ENCODE measurements around the gene SLC34A1. TPM values are rescaled to one million over a fixed set of nuclear protein-coding genes. Genes with fewer than 3 reads are reported as not detected.

The SLC34A1 gene
- total and polyA plus RNA-seq, 2 experiments from 2014 or later = not detected

DNA sequence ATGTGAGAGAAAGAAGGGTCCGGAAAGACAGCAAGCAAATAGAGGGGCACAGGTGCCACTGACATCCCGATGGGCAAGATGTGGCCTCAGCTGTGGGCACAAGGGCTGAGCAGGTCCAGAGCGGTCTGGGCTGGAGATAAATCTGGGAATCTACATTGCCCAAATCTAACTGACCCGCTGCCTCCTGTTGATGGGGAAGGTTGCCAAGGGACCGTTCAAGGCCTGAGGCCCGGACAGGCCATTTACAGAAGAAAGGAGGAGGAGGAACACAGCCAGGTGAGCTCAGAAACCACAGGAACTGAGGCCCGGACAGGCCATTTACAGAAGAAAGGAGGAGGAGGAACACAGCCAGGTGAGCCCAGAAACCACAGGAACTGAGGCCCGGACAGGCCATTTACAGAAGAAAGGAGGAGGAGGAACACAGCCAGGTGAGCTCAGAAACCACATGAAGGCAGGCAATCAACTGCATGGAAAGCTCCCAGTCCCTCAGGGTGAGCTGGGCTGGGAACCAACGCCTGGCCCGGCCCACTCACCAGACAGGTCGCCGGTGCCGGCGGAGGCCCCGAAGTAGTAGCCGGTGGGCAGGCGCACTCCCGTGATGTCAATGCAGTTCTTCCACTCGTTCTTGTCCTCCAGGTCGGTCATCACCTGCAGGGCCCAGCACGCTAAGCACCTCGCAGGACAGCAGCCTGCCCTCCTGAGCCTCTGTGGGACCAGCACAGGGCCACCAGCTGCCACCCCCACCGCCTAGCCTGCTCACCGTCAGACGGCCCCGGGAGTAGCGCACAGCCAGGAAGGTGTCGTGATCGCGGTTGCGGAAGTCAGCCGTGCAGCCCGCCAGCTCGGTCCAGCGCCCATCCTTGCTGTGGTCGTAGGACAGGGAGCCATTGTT, 47.4 kb upstream of the SLC34A1 start (continued):
- TF ChIP-seq, protein P1, sequence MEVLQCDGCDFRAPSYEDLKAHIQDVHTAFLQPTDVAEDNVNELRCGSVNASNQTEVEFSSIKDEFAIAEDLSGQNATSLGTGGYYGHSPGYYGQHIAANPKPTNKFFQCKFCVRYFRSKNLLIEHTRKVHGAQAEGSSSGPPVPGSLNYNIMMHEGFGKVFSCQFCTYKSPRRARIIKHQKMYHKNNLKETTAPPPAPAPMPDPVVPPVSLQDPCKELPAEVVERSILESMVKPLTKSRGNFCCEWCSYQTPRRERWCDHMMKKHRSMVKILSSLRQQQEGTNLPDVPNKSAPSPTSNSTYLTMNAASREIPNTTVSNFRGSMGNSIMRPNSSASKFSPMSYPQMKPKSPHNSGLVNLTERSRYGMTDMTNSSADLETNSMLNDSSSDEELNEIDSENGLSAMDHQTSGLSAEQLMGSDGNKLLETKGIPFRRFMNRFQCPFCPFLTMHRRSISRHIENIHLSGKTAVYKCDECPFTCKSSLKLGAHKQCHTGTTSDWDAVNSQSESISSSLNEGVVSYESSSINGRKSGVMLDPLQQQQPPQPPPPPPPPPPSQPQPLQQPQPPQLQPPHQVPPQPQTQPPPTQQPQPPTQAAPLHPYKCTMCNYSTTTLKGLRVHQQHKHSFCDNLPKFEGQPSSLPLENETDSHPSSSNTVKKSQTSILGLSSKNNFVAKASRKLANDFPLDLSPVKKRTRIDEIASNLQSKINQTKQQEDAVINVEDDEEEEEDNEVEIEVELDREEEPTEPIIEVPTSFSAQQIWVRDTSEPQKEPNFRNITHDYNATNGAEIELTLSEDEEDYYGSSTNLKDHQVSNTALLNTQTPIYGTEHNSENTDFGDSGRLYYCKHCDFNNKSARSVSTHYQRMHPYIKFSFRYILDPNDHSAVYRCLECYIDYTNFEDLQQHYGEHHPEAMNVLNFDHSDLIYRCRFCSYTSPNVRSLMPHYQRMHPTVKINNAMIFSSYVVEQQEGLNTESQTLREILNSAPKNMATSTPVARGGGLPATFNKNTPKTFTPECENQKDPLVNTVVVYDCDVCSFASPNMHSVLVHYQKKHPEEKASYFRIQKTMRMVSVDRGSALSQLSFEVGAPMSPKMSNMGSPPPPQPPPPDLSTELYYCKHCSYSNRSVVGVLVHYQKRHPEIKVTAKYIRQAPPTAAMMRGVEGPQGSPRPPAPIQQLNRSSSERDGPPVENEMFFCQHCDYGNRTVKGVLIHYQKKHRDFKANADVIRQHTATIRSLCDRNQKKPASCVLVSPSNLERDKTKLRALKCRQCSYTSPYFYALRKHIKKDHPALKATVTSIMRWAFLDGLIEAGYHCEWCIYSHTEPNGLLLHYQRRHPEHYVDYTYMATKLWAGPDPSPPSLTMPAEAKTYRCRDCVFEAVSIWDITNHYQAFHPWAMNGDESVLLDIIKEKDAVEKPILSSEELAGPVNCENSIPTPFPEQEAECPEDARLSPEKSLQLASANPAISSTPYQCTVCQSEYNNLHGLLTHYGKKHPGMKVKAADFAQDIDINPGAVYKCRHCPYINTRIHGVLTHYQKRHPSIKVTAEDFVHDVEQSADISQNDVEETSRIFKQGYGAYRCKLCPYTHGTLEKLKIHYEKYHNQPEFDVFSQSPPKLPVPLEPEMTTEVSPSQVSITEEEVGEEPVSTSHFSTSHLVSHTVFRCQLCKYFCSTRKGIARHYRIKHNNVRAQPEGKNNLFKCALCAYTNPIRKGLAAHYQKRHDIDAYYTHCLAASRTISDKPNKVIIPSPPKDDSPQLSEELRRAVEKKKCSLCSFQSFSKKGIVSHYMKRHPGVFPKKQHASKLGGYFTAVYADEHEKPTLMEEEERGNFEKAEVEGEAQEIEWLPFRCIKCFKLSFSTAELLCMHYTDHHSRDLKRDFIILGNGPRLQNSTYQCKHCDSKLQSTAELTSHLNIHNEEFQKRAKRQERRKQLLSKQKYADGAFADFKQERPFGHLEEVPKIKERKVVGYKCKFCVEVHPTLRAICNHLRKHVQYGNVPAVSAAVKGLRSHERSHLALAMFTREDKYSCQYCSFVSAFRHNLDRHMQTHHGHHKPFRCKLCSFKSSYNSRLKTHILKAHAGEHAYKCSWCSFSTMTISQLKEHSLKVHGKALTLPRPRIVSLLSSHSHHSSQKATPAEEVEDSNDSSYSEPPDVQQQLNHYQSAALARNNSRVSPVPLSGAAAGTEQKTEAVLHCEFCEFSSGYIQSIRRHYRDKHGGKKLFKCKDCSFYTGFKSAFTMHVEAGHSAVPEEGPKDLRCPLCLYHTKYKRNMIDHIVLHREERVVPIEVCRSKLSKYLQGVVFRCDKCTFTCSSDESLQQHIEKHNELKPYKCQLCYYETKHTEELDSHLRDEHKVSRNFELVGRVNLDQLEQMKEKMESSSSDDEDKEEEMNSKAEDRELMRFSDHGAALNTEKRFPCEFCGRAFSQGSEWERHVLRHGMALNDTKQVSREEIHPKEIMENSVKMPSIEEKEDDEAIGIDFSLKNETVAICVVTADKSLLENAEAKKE (CRISPR knock-in tag; IDR thresholded peaks at IDR 0.05) = no peak
- TF ChIP-seq CREB1 (CRISPR knock-in tag; IDR thresholded peaks at IDR 0.05; ENCODE audit: low read depth) (no peak), ZNF114 (CRISPR knock-in tag; IDR thresholded peaks at IDR 0.05) (no peak)
- TF ChIP-seq, protein P2, sequence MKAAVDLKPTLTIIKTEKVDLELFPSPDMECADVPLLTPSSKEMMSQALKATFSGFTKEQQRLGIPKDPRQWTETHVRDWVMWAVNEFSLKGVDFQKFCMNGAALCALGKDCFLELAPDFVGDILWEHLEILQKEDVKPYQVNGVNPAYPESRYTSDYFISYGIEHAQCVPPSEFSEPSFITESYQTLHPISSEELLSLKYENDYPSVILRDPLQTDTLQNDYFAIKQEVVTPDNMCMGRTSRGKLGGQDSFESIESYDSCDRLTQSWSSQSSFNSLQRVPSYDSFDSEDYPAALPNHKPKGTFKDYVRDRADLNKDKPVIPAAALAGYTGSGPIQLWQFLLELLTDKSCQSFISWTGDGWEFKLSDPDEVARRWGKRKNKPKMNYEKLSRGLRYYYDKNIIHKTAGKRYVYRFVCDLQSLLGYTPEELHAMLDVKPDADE (IDR thresholded peaks at IDR 0.05) = no peak

DNA sequence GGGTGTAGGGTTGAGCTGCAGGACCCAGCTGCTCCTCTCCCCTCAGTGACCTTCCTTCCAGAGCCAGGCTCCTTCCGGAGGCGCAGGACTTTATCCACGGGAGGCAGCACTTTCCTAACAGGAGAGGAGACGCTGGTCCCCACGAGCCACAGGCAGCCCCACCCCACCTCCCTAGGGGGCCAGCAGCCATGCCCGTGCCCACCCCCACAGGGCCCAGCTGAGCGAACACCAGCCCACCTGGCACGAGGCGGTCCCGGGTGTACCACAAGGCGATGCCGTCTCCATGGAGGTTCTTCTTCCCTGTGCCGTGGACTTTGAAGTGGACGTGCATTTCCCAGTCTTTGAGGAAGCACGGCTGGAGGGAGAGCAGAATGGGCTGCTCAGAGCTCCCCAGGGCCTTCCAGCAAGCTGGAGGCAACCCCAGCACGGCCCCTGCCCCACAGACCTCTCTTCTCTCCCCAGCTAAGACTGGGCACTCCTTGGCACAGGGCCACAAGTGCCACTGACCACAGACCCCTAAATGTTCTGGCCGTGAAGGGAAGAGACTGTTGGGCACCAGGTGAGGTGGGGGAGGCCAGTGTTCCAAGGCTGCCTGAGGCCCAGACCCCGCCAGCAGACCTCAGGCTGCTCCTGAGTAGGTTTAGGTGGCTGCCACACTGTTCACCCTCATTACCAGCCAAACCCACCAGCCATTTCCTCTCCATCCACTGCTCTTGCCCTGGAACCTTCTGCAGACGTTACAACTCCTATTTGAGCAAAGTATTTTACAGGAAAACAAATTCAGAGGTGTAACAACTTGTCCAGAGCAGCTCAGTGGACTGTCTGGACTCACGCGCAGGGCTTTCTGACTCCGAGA, 45.8 kb upstream of the SLC34A1 start:
- H4K20me1 ChIP-seq (replicated peaks; ENCODE audit: insufficient read depth) = 0 out of 2 replicates have a peak, but pooled peaks cover 4% of the 10 kb centered on the region
- H3K4me3 ChIP-seq = no peak overlapping the region
- no peaks in the 10 kb centered on the region for H3F3A ChIP-seq (replicated peaks; ENCODE audit: low read depth)
- H3K27me3 ChIP-seq (ENCODE audit: insufficient read depth) = no peaks in the 10 kb centered on the region
- no peak overlapping the region for H2AFZ ChIP-seq
- H3K27ac ChIP-seq (ENCODE audit: low read depth) = no peak overlapping the region
- H3K9me2 ChIP-seq (ENCODE audit: insufficient read depth) = no peaks in the 10 kb centered on the region
- peaks cover 57% of the 10 kb centered on the region for H3K36me3 Mint-ChIP-seq (ENCODE audit: low read depth)
- H3K4me2 ChIP-seq = no peak overlapping the region
- H3K79me2 ChIP-seq (replicated peaks; ENCODE audit: insufficient read depth) = peaks cover 37% of the 10 kb centered on the region
- no peak overlapping the region for H3K4me3 Mint-ChIP-seq
- H3K9me3 Mint-ChIP-seq = no peaks in the 10 kb centered on the region
- H3K4me1 Mint-ChIP-seq = peaks cover 23% of the 10 kb centered on the region
- no peaks in the 10 kb centered on the region; the same call in 1 of the 2 replicates for H3K4me1 ChIP-seq (ENCODE audit: insufficient read depth)
- H3K27me3 Mint-ChIP-seq (ENCODE audit: insufficient read depth, low read depth, poor library complexity) = peaks cover 11% of the 10 kb centered on the region
- H3K27ac Mint-ChIP-seq = peak overlapping the region; percentile 43
- no peak for ATAC-seq
- peaks cover 5% of the 10 kb centered on the region; the same call in 1 of the 2 replicates for H3K36me3 ChIP-seq (ENCODE audit: insufficient read depth)
- no peak for DNase-seq (ENCODE audit: low spot score)
- TF ChIP-seq, protein P3, sequence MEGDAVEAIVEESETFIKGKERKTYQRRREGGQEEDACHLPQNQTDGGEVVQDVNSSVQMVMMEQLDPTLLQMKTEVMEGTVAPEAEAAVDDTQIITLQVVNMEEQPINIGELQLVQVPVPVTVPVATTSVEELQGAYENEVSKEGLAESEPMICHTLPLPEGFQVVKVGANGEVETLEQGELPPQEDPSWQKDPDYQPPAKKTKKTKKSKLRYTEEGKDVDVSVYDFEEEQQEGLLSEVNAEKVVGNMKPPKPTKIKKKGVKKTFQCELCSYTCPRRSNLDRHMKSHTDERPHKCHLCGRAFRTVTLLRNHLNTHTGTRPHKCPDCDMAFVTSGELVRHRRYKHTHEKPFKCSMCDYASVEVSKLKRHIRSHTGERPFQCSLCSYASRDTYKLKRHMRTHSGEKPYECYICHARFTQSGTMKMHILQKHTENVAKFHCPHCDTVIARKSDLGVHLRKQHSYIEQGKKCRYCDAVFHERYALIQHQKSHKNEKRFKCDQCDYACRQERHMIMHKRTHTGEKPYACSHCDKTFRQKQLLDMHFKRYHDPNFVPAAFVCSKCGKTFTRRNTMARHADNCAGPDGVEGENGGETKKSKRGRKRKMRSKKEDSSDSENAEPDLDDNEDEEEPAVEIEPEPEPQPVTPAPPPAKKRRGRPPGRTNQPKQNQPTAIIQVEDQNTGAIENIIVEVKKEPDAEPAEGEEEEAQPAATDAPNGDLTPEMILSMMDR (conservative IDR thresholded peaks at IDR 0.05; ENCODE audit: low read depth in 2 of 2) = no peak

All from GM23338 (cell line).